ENCODE results near the gene EPHB6. TPM values are rescaled to one million over a fixed set of nuclear protein-coding genes. Genes with fewer than 3 reads are reported as not detected.

The EPHB6 gene
- polyA plus RNA-seq, 1 experiment = 0.51 TPM

DNA sequence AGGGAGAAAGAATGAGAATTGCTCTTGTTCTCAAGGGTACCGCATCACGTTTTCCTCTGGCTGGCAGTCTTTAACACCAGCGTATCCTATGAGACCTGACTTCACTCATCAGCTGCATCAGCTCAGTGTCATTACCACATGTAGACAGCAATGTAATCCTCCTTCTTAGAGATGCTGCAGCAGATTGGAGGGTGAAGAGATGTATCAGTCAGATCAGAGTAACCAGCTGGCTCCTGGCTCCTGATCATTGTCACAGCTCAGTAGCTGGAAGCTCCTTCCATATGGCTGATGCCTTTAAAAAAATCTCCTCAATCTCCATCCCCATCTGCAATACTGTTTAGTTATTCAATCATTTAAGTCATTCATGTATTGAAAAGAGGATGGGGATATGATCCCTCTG, 39.7 kb upstream of the EPHB6 start:
- CTCF ChIA-PET = interaction anchor here (0.6 to 1.0 kb wide), 2 partner anchors 31 to 300 kb away, joined by 3 to 6 read pairs; no protein-coding TSS in a partner anchor
- H3K27me3 ChIP-seq (ENCODE audit: control insufficient read depth, insufficient read depth, low read length) = no peaks in the 10 kb centered on the region
- H3K27ac ChIP-seq (ENCODE audit: low read depth, low read length) = no peak overlapping the region
- no peak for DNase-seq (ENCODE audit: low read depth, low spot score)
- H3K9me3 ChIP-seq (ENCODE audit: control insufficient read depth, insufficient read depth, low read length) = no peaks in the 10 kb centered on the region
- POLR2A ChIA-PET = no interaction called here
- TF ChIP-seq, protein P1, sequence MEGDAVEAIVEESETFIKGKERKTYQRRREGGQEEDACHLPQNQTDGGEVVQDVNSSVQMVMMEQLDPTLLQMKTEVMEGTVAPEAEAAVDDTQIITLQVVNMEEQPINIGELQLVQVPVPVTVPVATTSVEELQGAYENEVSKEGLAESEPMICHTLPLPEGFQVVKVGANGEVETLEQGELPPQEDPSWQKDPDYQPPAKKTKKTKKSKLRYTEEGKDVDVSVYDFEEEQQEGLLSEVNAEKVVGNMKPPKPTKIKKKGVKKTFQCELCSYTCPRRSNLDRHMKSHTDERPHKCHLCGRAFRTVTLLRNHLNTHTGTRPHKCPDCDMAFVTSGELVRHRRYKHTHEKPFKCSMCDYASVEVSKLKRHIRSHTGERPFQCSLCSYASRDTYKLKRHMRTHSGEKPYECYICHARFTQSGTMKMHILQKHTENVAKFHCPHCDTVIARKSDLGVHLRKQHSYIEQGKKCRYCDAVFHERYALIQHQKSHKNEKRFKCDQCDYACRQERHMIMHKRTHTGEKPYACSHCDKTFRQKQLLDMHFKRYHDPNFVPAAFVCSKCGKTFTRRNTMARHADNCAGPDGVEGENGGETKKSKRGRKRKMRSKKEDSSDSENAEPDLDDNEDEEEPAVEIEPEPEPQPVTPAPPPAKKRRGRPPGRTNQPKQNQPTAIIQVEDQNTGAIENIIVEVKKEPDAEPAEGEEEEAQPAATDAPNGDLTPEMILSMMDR (IDR thresholded peaks at IDR 0.05; ENCODE audit: low read depth, low read length) = no peak
- H3K4me3 ChIP-seq (ENCODE audit: low read depth, low read length) = no peak overlapping the region

DNA sequence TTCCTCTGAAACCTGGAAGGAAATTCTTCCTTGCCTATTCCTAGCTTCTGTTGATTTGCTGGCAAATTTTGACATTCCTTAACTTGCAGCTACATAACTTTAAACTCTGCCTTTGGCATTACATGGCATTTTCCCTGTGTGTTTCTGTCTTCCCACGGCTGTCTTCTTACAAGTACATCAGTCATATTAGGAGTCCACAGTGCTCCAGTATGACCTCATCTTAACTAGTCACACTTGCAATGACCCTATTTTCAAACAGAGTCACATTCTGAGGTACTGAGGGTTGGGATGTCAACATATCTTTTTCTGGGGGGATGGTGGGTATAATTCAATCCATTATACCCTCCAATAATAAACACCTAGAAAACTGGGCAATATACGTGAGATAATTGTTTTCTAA, 37.4 kb upstream of the EPHB6 start:
- ChIA-PET POLR2A (no interaction called here), CTCF (interaction anchor here (0.8 to 2.6 kb wide), 4 partner anchors 34 to 398 kb away, joined by 3 to 7 read pairs (median 4); no protein-coding TSS in a partner anchor)
- no peak for DNase-seq (ENCODE audit: low read depth, low spot score)

DNA sequence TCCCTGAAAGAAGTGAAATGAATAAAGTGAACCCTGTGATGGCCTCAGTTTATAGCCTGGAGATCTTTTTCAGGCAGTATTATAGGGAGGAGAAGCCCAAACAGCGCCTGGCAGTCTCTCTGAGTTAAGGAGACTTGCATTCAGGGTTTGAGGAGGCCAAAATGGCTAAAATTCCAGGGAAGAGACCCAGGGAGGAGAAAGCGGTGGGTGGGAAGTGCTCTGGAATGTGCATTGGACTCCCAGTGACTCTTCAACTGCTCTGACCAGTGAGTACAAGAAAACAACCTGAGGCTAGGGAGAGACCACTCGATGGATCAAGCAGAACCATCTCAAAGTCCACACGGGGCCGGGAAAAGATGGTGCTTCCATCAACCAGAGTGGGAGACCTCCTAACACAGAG, 35.3 kb upstream of the EPHB6 start:
- TF ChIP-seq, protein P1 (IDR thresholded peaks at IDR 0.05; ENCODE audit: low read depth, low read length) = no peak
- Histone ChIP-seq H3K27ac (ENCODE audit: low read depth, low read length) (no peak overlapping the region), H3K4me3 (ENCODE audit: low read depth, low read length) (no peak overlapping the region), H3K27me3 (ENCODE audit: control insufficient read depth, insufficient read depth, low read length) (no peaks in the 10 kb centered on the region), H3K9me3 (ENCODE audit: control insufficient read depth, insufficient read depth, low read length) (no peaks in the 10 kb centered on the region)
- no peak for DNase-seq (ENCODE audit: low read depth, low spot score)
- POLR2A ChIA-PET = no interaction called here
- CTCF ChIA-PET = interaction anchor here (1.2 to 2.6 kb wide), 4 partner anchors 8 to 304 kb away, joined by 4 to 11 read pairs (median 6); no protein-coding TSS in a partner anchor

More for the DNA sequence above, 37.4 kb upstream of the EPHB6 start:
- Histone ChIP-seq H3K27me3 (ENCODE audit: control insufficient read depth, insufficient read depth, low read length) (no peaks in the 10 kb centered on the region), H3K4me3 (ENCODE audit: low read depth, low read length) (no peak overlapping the region), H3K27ac (ENCODE audit: low read depth, low read length) (no peak overlapping the region), H3K9me3 (ENCODE audit: control insufficient read depth, insufficient read depth, low read length) (no peaks in the 10 kb centered on the region)
- TF ChIP-seq, protein P1 (IDR thresholded peaks at IDR 0.05; ENCODE audit: low read depth, low read length) = no peak

DNA sequence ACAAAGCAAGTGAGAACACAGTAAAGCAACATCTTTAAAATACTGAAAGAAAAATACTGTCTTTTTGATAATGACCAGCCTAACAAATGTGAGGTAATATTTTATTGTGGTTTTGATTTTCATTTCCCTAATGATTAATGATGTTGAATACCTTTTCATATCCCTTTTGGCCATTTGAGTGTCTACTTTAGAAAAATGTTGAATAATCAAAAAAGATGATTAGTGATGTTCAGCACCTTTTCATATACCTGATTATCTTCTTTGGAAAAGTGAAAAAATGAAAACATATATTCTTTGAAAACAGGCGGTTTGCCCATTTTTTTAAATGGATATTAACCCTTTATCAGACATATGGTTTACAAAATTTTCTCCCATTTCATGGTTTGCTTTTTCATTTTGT, 32.2 kb upstream of the EPHB6 start:
- CTCF ChIA-PET = interaction anchor here (1.6 kb wide), 1 partner anchor 11 kb away, joined by 7 read pairs; no protein-coding TSS in a partner anchor
- H3K4me3 ChIP-seq (ENCODE audit: low read depth, low read length) = no peak overlapping the region
- TF ChIP-seq, protein P1 (IDR thresholded peaks at IDR 0.05; ENCODE audit: low read depth, low read length) = no peak
- DNase-seq (ENCODE audit: low read depth, low spot score) = no peak
- POLR2A ChIA-PET = no interaction called here
- H3K27me3 ChIP-seq (ENCODE audit: control insufficient read depth, insufficient read depth, low read length) = no peaks in the 10 kb centered on the region
- H3K9me3 ChIP-seq (ENCODE audit: control insufficient read depth, insufficient read depth, low read length) = no peaks in the 10 kb centered on the region
- no peak overlapping the region for H3K27ac ChIP-seq (ENCODE audit: low read depth, low read length)

DNA sequence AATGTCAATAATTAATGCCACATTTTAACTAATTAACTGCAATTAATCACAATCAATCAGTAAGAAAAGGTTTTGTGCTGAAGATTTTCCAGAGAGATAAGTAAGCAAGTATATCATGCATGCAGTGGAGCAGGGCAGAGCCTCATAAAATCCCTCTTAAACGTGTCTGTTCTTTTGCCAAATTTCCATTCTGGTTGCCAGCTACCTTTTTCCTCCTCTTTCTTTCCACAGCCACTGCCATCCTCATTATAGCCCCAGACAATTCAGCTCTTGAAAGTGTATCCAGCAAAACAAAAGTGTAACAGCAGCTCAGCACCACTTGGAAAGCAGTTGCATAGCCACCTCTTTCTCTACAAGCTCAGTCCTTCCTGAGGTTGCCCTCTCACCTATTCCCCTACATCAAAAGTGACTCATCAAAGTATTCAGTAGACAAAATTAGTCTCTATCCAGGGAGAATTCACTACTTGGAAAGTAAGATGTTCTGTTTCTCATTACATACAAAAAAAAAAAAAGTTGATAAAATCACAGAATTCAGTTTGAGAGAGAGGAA, 26.9 kb upstream of the EPHB6 start:
- Histone ChIP-seq H3K27ac (ENCODE audit: low read depth, low read length) (no peak overlapping the region), H3K27me3 (ENCODE audit: control insufficient read depth, insufficient read depth, low read length) (no peaks in the 10 kb centered on the region), H3K9me3 (ENCODE audit: control insufficient read depth, insufficient read depth, low read length) (no peaks in the 10 kb centered on the region), H3K4me3 (ENCODE audit: low read depth, low read length) (no peak overlapping the region)
- CTCF ChIA-PET = interaction anchor here (1.5 kb wide), 1 partner anchor 17 kb away, joined by 3 read pairs; no protein-coding TSS in a partner anchor
- POLR2A ChIA-PET = no interaction called here
- DNase-seq (ENCODE audit: low read depth, low spot score) = no peak
- TF ChIP-seq, protein P1 (IDR thresholded peaks at IDR 0.05; ENCODE audit: low read depth, low read length) = no peak
